Hematopoietic multipotent progenitor cell (in vitro differentiated cells): Measurements from ENCODE around the gene NOVA2. TPM values are rescaled to one million over a fixed set of nuclear protein-coding genes. Genes with fewer than 3 reads are reported as not detected.
A peak's percentile ranks its signal among the peaks of the same experiment; 100 is the strongest.

Experiments
- DNase-seq, 3 donors: peaks; one replicate each; pipeline ENCODE4 v3.0.0-alpha.2; 2011 to 2015; ENCODE audit warnings: low read depth in 2 of 3, low spot score in 2 of 3
- total RNA-seq: library from RNA; depleted of rRNA; stranded (reverse); fragments of >200 nt; gene quantifications from one replicate; pipeline ENCODE4 v1.2.3, GENCODE V29; 2012

NOVA2 gene
- total RNA-seq = not detected

- no peak for DNase-seq
These were observed at the start of gene NOVA2 for GRCh38 chr19:45973553-45974338. Gene NOVA2 (minus strand): TSS chr19:45973865. CDS start chr19:45973351, 514 bp downstream.

- no peak for DNase-seq
These were observed 49.7 kb upstream of the NOVA2 start for GRCh38 chr19:46023311-46023779.

- DNase-seq = no peak
These were observed 49.0 kb upstream of the NOVA2 start, which contains the start of gene PGLYRP1 for GRCh38 chr19:46022431-46023310. Gene PGLYRP1 (minus strand): TSS chr19:46023053. CDS start chr19:46023021, 32 bp downstream.

- no peak for DNase-seq
These were observed 48.4 kb upstream of the NOVA2 start for GRCh38 chr19:46022061-46022430.

- no peak for DNase-seq
These were observed 47.9 kb upstream of the NOVA2 start for GRCh38 chr19:46021531-46022041.

GRCh38 chr19:46020819-46021125 is 47.1 kb upstream of the NOVA2 start:
- DNase-seq = no peak

- no peak for DNase-seq
These were observed 45.6 kb upstream of the NOVA2 start for GRCh38 chr19:46019270-46019669.

GRCh38 chr19:46018729-46019251 is 45.1 kb upstream of the NOVA2 start:
- no peak for DNase-seq

- DNase-seq = no peak
These were observed 44.4 kb upstream of the NOVA2 start for GRCh38 chr19:46017874-46018675.

- DNase-seq = no peak
These were observed 43.4 kb upstream of the NOVA2 start for GRCh38 chr19:46017095-46017429.

GRCh38 chr19:46016426-46017094 is 42.9 kb upstream of the NOVA2 start:
- peak; percentile 62 to 73 (median 70) for DNase-seq

- peak in 1 of 3 donors; percentile 35 for DNase-seq
These were observed 42.2 kb upstream of the NOVA2 start for GRCh38 chr19:46015687-46016425.

- peak; percentile 32 to 58 (median 57) for DNase-seq
These were observed 41.4 kb upstream of the NOVA2 start for GRCh38 chr19:46014941-46015686.

GRCh38 chr19:46014534-46014933 is 40.9 kb upstream of the NOVA2 start:
- DNase-seq = no peak

- peak; percentile 60 to 73 (median 63) for DNase-seq
These were observed 36.2 kb upstream of the NOVA2 start for GRCh38 chr19:46009530-46010510.

- DNase-seq = no peak
These were observed 32.7 kb upstream of the NOVA2 start for GRCh38 chr19:46006411-46006810.

GRCh38 chr19:46002678-46003275 is 29.1 kb upstream of the NOVA2 start:
- no peak for DNase-seq
